HG02973 (cell line): Measurements from ENCODE around the gene RGS12.
A peak's percentile ranks its signal among the peaks of the same experiment; 100 is the strongest.

Experiments used
- ATAC-seq: cut with Tn5 transposase; IDR thresholded peaks from one replicate; pipeline ENCODE4 v1.9.1; 2021; ENCODE audit warnings: moderate library complexity; ENCODE audit not compliant: unreplicated experiment

The RGS12 gene, protein sequence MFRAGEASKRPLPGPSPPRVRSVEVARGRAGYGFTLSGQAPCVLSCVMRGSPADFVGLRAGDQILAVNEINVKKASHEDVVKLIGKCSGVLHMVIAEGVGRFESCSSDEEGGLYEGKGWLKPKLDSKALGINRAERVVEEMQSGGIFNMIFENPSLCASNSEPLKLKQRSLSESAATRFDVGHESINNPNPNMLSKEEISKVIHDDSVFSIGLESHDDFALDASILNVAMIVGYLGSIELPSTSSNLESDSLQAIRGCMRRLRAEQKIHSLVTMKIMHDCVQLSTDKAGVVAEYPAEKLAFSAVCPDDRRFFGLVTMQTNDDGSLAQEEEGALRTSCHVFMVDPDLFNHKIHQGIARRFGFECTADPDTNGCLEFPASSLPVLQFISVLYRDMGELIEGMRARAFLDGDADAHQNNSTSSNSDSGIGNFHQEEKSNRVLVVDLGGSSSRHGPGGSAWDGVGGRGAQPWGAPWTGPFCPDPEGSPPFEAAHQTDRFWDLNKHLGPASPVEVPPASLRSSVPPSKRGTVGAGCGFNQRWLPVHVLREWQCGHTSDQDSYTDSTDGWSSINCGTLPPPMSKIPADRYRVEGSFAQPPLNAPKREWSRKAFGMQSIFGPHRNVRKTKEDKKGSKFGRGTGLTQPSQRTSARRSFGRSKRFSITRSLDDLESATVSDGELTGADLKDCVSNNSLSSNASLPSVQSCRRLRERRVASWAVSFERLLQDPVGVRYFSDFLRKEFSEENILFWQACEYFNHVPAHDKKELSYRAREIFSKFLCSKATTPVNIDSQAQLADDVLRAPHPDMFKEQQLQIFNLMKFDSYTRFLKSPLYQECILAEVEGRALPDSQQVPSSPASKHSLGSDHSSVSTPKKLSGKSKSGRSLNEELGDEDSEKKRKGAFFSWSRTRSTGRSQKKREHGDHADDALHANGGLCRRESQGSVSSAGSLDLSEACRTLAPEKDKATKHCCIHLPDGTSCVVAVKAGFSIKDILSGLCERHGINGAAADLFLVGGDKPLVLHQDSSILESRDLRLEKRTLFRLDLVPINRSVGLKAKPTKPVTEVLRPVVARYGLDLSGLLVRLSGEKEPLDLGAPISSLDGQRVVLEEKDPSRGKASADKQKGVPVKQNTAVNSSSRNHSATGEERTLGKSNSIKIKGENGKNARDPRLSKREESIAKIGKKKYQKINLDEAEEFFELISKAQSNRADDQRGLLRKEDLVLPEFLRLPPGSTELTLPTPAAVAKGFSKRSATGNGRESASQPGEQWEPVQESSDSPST (N-terminal part only)

DNA sequence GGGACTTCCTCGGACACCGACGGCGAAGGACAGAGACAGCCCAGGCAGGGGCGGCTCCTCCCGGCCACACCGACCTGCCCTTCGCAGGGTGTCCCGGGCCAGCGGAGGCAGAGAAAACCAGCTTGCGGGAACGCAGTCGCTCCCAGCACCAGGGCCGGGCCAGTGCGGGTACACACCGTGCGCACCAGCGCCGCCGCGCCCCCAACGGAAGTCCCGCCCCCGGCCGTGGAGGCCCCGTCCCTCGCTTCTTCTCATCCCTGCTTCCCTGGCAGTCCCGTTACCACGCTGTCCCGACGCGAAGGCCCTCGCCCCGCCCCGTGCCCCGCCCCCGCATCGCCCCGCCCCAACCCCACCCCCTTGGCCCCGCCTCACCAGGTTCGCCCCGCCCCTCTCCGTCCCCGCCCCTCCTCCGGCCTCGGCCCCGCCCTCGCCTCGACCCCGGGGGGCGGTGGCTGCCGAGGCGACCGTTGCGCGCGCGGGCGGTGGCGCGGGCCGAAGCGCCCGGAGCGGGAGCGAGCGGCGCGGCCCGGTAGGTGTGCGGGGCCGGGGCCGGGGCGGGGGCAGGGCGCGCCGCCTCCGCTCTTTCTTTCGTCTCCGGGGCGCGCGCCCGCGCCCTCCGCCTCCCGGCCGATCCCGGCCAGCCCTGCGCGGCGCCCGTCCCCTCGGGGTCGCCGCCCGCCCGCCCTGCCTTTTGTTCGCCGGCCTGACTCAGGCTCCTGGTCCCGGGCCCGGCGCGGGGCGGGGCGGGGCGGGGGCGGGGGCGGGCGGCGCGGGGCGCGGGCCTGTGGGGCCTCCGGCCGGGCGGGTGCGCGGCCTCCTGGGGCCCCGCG lies at the start of gene RGS12:
RGS12 (plus strand) TSS at position 451 of the 830 bp plus-strand sequence. CDS start 23,150 bp downstream, outside the sequence.
- peak; percentile 69 for ATAC-seq

DNA sequence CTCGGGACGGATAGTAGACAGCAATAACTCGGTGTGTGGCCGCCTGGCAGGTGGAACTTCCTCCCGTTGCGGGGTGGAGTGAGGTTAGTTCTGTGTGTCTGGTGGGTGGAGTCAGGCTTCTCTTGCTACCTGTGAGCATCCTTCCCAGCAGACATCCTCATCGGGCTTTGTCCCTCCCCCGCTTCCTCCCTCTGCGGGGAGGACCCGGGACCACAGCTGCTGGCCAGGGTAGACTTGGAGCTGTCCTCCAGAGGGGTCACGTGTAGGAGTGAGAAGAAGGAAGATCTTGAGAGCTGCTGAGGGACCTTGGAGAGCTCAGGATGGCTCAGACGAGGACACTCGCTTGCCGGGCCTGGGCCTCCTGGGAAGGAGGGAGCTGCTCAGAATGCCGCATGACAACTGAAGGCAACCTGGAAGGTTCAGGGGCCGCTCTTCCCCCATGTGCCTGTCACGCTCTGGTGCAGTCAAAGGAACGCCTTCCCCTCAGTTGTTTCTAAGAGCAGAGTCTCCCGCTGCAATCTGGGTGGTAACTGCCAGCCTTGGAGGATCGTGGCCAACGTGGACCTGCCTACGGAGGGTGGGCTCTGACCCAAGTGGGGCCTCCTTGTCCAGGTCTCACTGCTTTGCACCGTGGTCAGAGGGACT lies 49.6 kb upstream of the RGS12 start:
- ATAC-seq: no peak

DNA sequence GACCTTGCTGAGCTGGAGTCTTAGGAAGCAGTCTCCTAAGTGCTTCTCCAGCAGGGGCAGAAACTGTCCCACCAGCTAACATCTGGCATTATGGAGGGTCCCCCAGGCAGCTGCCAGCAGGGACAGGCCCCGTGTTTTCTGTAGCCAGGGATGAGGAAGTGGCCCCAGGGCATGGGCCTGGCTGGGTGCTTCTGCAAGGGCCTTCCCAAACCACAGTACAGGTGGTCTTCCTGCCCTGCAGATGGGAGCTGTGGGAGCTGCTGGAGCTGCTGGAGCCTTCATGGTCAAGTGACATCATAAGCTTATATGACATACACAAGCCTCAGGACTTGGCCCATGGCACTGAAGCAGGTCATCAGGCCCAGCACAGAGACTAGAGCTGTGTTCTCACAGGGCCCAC lies 48.8 kb upstream of the RGS12 start:
- ATAC-seq: no peak

DNA sequence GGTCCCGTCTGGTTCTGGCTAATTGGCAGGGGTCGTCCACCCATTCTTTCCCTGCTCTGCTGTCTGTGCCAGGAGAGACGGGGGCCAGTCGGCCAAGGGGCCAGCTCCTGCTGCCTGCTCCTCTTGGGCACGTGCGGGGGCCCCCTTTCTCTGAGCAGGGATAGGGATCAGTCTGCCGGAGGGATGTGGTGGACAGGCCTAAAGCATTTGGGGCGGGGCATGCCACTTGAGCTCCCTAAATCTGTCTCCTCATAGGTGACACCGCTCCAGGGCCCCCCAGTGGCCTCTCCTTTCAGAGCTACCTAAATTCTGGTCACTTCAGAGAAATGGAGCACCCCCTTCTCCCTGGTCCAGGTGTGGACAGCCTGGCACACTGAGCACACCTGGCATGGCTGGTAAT lies 48.1 kb upstream of the RGS12 start:
- ATAC-seq: no peak

DNA sequence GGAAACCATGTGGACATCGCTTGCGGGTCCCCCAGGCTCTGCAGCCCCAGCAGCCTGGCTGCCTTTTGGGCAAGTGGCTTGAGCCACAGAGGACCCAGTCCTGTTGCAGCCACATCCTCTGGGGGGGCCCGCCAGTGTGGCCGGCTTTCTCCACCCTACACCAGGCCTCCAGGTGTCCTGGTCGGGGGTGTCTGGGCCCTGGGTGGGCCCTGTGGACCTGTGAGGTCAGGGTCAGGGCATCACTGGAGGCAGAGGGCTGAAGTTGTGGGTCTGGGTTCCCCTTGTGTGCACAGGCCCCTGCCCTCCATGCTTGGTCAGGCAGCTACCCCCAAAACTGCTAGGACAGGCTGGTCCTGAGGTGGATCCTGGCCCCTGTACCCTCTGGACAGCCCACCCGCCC lies 47.1 kb upstream of the RGS12 start:
- ATAC-seq: no peak

DNA sequence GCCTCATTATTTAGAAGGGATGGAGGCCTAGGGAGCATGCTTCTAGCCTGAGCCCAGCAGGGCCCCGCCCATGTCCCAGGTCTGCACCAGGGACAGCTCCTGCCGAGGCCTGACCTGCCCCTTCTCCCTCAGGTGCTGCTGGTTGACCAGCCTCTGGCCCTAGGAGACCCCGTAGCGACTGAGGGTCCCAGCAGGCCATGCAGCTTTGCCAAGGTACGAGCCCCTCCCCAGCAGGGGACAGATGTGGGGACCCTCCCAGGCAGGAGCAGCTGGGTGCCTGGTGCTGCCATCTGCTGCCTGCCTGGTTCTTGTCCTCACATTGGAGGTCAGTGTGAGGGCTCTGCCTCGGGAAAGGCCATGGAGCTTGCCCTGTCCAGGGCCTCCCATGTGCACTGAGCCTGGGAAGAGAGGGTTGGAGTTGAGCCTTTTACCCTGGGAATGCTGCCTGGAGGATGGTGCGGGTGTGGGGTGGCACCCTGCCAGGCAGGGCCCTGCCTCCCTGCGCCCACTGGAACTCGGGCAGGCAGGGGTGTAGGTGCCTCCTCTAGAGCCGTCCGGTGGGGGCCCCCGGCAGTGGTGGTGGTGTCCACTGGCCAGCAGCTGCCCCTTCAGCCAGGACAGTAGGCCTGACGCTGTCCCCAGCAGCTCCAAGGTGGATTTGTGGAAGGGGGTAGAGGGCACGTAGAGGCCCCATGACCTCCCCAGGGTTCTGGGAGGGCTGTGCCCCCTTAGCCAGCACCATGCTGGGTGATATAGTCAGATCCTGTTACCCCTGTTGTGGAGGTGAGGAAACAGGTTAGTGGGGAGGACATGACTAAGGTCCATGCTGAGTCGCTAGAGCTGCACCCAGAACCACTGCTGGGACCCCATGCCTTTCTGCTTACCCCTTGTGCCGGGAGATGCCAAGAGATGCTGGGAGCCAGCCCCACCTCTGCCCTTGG lies 46.1 kb upstream of the RGS12 start:
- ATAC-seq: no peak

DNA sequence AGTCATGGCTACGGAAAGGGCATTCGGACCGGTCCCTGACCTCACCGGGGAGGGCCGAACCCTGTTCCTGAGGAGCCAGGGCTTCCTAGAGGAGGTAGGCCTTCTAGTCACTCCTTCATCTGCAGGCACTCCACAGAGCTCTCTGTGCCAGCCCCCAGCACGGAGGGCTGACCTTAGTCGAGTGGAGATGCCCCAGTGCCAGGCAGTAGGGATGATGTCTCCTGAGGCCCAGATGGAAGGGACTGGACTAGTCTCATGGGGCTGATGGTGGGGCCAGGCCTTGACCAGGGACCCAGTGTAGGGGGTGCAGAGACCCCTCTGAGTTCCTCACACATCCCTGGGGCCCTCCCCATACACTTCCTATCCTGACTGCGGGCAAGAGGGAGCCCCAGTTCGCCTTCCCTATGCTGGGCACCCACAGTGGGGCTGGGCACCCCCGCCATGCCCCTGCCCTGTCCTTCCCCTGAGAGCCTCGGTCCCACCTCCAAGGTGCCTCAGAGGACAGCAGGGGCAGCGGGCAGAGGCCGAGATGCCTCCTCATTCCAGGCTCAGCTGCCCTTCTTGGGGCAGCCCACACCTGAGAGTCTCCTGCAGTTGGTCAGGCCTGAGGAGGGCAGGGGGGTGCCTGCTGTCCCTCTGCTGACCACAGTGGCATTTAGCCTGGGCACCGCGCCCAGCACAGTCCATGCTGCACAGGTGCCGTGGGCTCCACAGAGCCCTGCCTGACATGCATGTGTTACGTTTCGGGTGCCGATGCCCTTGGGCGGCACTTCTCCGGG lies 45.2 kb upstream of the RGS12 start:
- no peak for ATAC-seq

DNA sequence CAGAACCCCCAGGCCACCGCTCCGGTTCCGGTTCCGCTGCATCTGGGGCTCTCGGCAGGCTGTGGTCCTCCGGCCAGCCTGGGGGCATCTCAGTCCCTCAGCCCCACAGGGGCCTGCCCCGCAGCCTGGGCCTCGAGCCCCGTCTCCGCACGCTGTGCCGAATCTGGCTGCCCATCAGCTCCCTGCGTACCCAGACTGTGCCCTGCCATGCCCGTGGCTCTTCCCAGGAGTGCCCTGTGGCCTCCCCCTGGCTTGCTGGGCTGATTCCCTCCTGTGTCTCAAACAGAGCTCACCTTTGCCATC lies 44.7 kb upstream of the RGS12 start:
- ATAC-seq: no peak

GRCh38 chr4:3248811-3249661 lies 43.8 kb upstream of the RGS12 start, which contains the start of gene MSANTD1:
Gene MSANTD1, plus strand, starts transcription at chr4:3249159. Its CDS starts 64 bp downstream, at chr4:3249223.
- no peak for ATAC-seq

GRCh38 chr4:3249711-3250437 lies 42.9 kb upstream of the RGS12 start:
- no peak for ATAC-seq

DNA sequence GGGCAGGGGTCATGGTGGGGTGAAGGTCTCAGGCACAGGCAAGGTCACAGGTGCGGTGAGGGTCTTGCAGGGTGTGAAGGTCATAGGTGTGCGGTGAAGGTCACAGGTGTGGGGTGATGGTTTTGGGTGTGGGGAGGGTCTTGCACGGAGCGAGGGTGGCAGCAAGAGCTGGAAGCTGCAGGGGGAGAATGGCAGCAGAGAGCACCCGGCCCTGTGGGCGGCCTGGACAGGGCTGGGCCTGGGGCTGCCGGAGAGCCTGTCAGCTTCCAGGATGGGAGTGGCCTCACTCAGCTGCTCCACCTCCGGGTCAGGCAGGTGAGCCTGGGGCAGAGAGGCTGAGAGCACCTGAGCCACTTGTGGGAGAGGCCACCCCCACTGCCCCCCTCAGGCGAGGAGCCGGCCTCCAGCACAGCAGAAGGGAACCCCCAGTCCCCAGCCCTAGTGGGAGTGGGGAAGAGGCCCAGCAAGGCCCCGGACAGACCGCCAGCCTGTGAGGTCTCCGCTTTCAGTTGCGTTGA lies 42.3 kb upstream of the RGS12 start:
- no peak for ATAC-seq

DNA sequence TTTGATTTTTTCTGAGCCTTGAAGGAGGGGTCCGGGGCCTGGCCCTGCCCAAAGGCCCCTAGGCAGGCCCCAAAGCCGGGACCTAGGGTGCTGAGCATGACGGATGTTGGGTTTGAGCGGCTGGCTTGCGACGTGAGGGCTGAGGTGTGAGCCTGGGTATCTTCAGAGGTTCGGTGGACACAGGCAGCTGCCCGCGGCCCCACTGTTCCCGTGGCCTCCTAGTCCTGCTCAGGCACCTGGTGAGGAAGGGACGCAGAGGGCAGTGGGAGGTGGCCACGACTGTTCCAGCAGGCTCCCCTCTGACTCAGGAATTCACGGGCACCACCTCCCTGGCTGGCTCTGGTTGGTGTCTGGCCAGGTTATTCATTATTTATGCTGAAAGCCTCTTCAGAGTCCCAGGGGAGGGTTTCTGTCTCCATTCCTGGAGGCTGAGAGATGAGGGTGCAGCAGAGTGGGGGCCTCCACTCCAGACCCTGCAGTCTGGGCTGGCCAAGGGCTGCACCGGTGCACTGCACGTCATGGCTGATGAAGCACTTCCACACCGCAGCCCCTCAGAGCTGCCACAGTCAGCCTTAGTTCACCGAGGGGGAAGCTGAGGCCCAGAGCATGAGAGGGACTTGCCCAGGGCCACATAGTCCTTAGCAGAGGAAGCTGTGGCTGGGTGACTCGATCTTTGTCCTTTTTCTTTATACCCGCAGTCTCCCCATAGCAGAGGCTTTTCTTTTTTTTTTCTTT lies 41.7 kb upstream of the RGS12 start:
- no peak for ATAC-seq

DNA sequence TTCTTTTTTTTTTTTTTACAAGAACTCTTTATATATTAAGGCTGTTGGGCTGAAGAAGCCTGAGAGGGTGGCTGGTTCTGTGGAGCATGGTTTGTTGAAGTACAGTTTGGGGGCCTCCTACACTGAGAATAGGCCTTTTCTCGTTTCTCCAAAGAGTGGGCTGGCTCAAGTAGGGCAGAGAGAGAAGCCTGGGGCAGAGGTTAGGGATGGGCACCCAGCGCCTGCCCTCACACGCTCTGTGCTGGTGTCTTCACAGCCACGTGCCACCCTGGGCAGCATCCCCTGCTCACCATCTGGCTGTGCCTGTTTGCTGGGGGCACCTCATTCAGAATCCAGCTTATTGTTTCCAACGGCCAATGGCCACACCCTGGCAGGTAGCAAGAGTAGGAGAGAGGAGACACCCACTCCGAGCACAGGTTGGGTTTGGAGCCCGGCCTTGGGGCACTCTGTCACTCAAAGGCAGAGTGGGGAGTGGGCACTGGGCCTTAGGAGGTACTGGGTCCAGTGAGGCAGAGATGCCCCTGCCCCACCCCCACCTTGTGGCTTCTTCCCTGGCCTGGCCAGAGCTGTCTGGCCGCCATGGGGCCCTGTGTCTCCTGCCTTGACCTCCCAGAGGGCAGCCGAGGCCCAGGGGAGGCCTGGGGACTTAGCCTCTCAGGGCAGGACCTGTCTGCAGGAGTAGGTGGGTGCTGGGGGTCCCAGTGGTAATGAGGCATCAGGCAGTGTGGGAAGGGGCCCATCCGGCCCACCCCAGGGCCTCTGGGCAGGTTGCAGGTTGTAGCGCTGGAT lies 40.9 kb upstream of the RGS12 start:
- ATAC-seq: no peak

DNA sequence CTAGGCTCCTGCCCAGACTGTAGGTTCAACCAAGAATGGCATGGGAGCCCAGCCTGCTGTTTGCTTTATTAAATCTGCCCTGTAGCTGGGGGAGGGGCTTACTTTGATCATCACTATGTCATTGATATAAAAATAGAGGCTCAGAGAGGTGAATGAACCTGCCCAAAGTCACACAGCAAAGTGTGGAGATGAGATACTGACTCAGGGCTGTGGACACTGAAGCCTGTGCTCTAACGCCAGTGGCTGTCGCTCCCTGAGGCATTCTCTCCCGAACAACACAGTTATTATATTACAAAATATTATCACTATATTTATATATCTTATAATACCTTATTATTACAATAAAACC lies 40.4 kb upstream of the RGS12 start:
- ATAC-seq: no peak
